ENCODE results near the gene PPM1G.

Gene PPM1G

DNA sequence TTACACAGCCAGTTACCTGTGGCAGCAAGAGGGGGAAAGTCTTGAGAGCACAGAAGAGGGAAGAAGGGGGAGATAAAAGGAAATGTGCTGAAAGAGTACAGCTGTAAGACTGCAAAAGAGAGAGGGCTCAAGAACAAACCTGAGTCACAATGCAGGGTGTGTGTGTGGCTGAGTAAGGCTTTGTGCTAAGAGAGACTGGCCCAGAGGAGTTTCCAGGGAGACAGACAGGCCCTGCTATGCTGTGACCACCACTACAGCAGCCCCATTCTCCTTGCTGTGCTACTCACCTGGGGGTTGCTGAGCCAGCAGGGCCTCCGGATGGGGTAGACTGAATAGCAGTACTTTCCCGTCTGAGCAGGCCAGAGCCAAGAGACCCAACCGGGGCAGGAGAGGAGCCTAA, 74.1 kb downstream of the PPM1G start:
- peak; percentile 16 for DNase-seq (ENCODE audit: low read depth, low spot score)

Measured in astrocyte of the hippocampus (primary cell).